Stimulated activated CD8-positive, alpha-beta memory T cell treated with anti-CD3 and anti-CD28 coated beads, Interleukin-7, amount 100 ng/mL, for 4 hours (primary cell): ENCODE data around the gene CCDC66.
A peak's percentile ranks its signal among the peaks of the same experiment; 100 is the strongest.
"Not testable (repeated sequence)": the region's sequence is repeated elsewhere in the genome, so short reads cannot be mapped to it uniquely, and the experiment has no call there.

Experiments
- DNase-seq, 2 donors: peaks; one replicate each; pipeline ENCODE4 v3.0.0-alpha.2; 2020; ENCODE audit warnings: low read depth in 2 of 2

The CCDC66 gene

GRCh38 chr3:56556908-56557830 lies at the start of gene CCDC66:
CCDC66 (plus strand) TSS chr3:56557175; CDS start chr3:56557243, 68 bp downstream.
- DNase-seq = peak; percentile 88 to 90

GRCh38 chr3:56519641-56520040 lies 37.3 kb upstream of the CCDC66 start:
- no peak for DNase-seq

- no peak for DNase-seq
Measured at GRCh38 chr3:56522374-56522773, 34.6 kb upstream of the CCDC66 start.

GRCh38 chr3:56525291-56525690 lies 31.7 kb upstream of the CCDC66 start:
- DNase-seq = no peak

- DNase-seq = no peak
Measured at GRCh38 chr3:56536735-56537134, 20.2 kb upstream of the CCDC66 start.

- DNase-seq = no peak
Measured at GRCh38 chr3:56547486-56547885, 9.5 kb upstream of the CCDC66 start.

GRCh38 chr3:56557831-56558170 lies 826 bp downstream of the CCDC66 start:
- DNase-seq = no peak

GRCh38 chr3:56573501-56573900 lies 16.5 kb downstream of the CCDC66 start:
- DNase-seq = no peak

GRCh38 chr3:56581941-56582340 lies 25.0 kb downstream of the CCDC66 start:
- not testable (repeated sequence) for DNase-seq

GRCh38 chr3:56584275-56584674 lies 27.3 kb downstream of the CCDC66 start:
- DNase-seq = not testable (repeated sequence)

GRCh38 chr3:56590814-56591213 lies 33.8 kb downstream of the CCDC66 start:
- no peak for DNase-seq

GRCh38 chr3:56591262-56591661 lies 34.3 kb downstream of the CCDC66 start:
- DNase-seq = no peak

- DNase-seq = peak in 1 of 2 donors; percentile 14
Measured at GRCh38 chr3:56593455-56594158, 36.6 kb downstream of the CCDC66 start.

- DNase-seq = no peak
Measured at GRCh38 chr3:56595975-56596840, 39.2 kb downstream of the CCDC66 start.

GRCh38 chr3:56608479-56608878 lies 51.5 kb downstream of the CCDC66 start:
- DNase-seq = not testable (repeated sequence)

GRCh38 chr3:56610669-56611335 lies 53.8 kb downstream of the CCDC66 start:
- DNase-seq = no peak

- DNase-seq = no peak
Measured at GRCh38 chr3:56611364-56611763, 54.4 kb downstream of the CCDC66 start.

- no peak for DNase-seq
Measured at GRCh38 chr3:56612146-56612545, 55.2 kb downstream of the CCDC66 start.

- no peak for DNase-seq
Measured at GRCh38 chr3:56613016-56613415, 56.0 kb downstream of the CCDC66 start.

GRCh38 chr3:56616478-56617006 lies 59.6 kb downstream of the CCDC66 start:
- DNase-seq = no peak

- DNase-seq = no peak
Measured at GRCh38 chr3:56620371-56620770, 63.4 kb downstream of the CCDC66 start.
